ENCODE results near the gene AFF2.

DNA sequence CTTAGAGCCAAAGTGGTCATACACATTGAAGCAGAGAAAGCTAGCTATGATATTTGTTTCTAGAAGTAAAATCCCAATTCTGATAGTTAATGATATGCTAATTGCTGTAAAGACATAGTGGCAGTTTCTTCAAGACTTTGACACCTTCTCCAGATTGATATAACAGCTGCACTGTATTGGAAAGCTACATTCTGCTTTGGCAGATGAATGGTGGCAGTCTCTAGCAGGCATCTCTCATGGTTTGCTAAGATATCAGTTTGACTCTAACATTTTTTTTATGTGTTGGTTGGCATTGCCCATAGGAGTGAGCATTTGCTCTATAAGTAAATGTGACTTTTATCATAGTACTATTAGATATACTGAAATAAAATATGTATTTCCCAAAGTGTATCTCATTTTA lies 128.2 kb downstream of the AFF2 start:
- TF ChIP-seq, protein P1, sequence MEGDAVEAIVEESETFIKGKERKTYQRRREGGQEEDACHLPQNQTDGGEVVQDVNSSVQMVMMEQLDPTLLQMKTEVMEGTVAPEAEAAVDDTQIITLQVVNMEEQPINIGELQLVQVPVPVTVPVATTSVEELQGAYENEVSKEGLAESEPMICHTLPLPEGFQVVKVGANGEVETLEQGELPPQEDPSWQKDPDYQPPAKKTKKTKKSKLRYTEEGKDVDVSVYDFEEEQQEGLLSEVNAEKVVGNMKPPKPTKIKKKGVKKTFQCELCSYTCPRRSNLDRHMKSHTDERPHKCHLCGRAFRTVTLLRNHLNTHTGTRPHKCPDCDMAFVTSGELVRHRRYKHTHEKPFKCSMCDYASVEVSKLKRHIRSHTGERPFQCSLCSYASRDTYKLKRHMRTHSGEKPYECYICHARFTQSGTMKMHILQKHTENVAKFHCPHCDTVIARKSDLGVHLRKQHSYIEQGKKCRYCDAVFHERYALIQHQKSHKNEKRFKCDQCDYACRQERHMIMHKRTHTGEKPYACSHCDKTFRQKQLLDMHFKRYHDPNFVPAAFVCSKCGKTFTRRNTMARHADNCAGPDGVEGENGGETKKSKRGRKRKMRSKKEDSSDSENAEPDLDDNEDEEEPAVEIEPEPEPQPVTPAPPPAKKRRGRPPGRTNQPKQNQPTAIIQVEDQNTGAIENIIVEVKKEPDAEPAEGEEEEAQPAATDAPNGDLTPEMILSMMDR (IDR thresholded peaks at IDR 0.05), result no peak
- TF ChIP-seq POLR2A (IDR thresholded peaks at IDR 0.05), result no peak

All from esophagus squamous epithelium (tissue), 4 donors.